ENCODE results near the gene CC2D2A.
A peak's percentile ranks its signal among the peaks of the same experiment; 100 is the strongest.

CC2D2A gene

GRCh38 chr4:15648600-15648999 lies 178.9 kb downstream of the CC2D2A start:
- no peak for DNase-seq (ENCODE audit: low read depth in 2 of 2)

DNA sequence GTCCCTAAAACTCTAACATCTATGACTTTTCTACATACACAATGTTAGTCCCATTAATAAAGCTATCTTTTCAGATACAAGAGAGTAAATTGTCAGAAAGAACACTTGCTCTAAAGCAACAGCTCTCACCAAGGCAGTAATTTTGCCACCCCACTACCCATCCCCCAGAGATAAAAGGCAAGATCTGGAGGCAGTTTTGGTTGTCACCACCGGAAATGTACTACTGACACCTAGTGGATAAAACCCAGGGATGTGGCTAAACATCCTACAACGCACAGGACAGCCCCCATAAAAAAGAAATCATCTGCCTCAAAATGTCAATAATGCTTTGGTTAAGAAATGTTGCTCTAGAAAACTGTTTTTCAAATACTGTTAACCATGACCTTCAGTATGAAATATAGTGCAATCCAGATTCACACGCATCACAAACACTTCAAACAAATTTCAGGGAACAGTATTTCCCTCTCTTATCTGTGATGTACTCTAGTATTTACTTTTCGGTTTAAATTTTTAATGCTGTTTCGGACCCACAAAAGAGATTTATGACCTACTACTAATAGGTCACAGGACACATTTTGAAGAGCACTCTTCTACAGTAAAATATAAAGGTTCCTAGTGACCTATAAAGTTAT lies 180.3 kb downstream of the CC2D2A start:
- DNase-seq (ENCODE audit: low read depth in 2 of 2) = peak in 1 of 2 donors; percentile 44

Measured in stimulated activated CD4-positive, alpha-beta T cell treated with anti-CD3 and anti-CD28 coated beads, Interleukin-4, amount 100 ng/mL, for 48 hours (primary cell).